ENCODE results near the gene SLC39A11.

Gene SLC39A11

DNA sequence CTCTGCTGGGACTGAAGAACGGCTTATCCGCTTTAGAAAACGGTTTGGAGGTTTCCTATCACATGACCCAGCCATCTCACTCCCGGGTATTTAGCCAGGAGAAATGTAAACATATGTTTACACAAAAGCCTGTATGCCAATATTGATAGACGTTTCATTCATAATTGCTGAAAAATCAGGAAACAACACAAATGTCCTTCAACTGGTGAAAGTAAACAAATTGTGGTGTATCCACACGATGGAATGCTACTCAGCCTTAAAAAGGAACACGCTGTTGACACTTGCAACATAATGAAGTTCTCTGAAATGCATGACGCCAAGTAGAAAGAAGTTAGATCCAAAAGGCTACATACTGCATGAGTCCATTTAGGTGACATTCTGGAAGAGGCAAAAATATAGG lies 157.6 kb downstream of the SLC39A11 start:
- in situ Hi-C loops (cut with HindIII; ENCODE audit: low sequenced_read_pairs): no loop called here
- no peak for DNase-seq (ENCODE audit: low read depth, low spot score)
- H3K4me3 ChIP-seq (ENCODE audit: low read depth, low read length): no peak overlapping the region
- TF ChIP-seq, protein P1, sequence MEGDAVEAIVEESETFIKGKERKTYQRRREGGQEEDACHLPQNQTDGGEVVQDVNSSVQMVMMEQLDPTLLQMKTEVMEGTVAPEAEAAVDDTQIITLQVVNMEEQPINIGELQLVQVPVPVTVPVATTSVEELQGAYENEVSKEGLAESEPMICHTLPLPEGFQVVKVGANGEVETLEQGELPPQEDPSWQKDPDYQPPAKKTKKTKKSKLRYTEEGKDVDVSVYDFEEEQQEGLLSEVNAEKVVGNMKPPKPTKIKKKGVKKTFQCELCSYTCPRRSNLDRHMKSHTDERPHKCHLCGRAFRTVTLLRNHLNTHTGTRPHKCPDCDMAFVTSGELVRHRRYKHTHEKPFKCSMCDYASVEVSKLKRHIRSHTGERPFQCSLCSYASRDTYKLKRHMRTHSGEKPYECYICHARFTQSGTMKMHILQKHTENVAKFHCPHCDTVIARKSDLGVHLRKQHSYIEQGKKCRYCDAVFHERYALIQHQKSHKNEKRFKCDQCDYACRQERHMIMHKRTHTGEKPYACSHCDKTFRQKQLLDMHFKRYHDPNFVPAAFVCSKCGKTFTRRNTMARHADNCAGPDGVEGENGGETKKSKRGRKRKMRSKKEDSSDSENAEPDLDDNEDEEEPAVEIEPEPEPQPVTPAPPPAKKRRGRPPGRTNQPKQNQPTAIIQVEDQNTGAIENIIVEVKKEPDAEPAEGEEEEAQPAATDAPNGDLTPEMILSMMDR (IDR thresholded peaks at IDR 0.05; ENCODE audit: low read depth, low read length): no peak

DNA sequence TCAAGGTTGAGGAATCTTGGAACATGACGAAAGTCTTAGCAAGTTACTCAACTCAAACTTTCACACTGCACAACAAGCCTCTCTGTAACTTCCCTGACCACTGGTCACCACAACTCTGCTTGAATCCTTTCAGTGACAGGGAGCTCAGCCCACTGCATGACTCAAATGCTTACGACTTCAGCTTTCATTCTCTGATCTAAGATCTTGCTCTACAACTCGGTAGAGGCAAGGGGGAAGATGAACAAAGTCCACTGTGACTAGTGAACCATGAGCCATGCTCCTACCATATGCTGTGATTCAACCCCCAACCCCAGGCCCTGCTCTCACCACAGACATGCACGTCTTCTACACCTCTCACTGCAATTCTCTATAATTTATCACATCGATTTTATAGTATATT lies 160.9 kb downstream of the SLC39A11 start:
- DNase-seq (ENCODE audit: low read depth, low spot score): no peak
- no peak overlapping the region for H3K4me3 ChIP-seq (ENCODE audit: low read depth, low read length)
- TF ChIP-seq, protein P1 (IDR thresholded peaks at IDR 0.05; ENCODE audit: low read depth, low read length): no peak
- in situ Hi-C loops (cut with HindIII; ENCODE audit: low sequenced_read_pairs): no loop called here

DNA sequence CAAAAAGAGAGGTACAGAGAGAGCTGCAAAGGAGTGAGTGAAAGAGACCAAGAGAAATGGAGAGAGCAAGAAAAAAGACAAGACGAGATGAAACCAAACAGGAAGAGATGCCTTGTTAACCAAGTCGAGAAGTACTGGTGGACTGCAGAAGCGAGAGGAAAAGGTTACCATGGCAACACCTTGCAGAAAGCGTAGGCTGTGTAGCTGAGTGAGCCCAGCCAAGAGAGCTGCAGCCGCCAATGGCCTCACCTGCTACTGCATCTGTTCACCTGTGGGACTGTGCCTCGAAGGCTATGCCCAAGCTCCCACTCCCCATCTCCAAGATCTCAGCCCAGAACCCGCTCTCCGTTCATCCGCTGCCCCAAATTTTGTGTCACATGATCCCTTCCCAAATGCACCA lies 161.3 kb downstream of the SLC39A11 start:
- in situ Hi-C loops (cut with HindIII; ENCODE audit: low sequenced_read_pairs): no loop called here
- no peak overlapping the region for H3K4me3 ChIP-seq (ENCODE audit: low read depth, low read length)
- TF ChIP-seq, protein P1 (IDR thresholded peaks at IDR 0.05; ENCODE audit: low read depth, low read length): no peak
- no peak for DNase-seq (ENCODE audit: low read depth, low spot score)

DNA sequence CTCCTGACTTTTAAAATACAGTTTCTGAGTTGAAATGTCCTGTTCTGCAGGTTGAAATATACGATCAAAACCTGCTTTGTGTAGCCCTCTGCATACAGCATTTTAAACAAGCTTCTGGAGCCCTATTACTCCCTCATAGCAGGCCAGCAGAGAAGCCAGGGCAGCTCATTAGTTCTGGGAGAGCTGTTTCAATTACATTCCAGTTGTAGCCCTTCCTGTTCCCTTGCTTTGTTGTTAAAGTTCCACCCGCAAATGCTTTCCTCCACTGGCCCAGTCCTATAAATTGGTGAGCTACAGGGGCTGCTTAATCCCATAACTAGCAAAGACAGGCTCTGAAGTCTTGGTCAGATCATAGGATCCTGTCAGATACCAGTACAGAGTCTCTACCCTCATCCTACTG lies 162.5 kb downstream of the SLC39A11 start:
- DNase-seq (ENCODE audit: low read depth, low spot score): no peak
- H3K4me3 ChIP-seq (ENCODE audit: low read depth, low read length): no peak overlapping the region
- TF ChIP-seq, protein P1 (IDR thresholded peaks at IDR 0.05; ENCODE audit: low read depth, low read length): no peak
- in situ Hi-C loops (cut with HindIII; ENCODE audit: low sequenced_read_pairs): no loop called here

DNA sequence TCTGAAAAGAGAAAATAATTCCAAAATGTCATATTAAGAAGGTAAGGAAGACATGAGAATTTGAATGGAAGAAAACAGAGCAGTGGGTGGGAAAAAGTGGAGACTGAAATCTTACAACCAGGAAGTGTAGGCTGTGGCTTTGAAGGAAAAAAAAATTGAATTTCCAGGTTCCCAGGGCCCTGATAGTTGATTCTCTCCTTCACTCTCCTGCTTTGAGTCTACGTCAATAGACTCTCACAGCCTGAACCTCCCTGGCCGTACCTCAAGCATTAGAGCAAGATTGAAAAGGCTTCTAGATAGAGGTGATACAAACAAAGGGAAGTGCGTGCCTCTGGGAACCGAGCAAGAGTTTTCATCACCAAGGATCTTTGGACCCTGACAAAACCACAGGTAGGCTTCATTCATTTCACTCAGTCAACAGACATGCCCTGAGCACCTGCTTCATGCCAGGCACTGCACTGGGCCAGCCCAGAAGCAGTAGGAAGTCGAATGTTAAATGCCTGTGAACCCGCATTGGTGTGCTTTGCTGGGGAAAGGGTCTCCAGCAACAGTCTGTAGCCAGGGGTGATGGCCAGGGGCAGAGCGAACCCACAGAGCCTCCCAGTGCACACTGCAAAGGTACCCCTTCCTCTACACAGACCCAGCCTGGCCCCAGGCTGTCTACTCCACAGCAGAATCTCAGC lies 163.9 kb downstream of the SLC39A11 start:
- in situ Hi-C loops (cut with HindIII; ENCODE audit: low sequenced_read_pairs): no loop called here
- H3K4me3 ChIP-seq (ENCODE audit: low read depth, low read length): no peak overlapping the region
- TF ChIP-seq, protein P1 (IDR thresholded peaks at IDR 0.05; ENCODE audit: low read depth, low read length): no peak
- DNase-seq (ENCODE audit: low read depth, low spot score): no peak

DNA sequence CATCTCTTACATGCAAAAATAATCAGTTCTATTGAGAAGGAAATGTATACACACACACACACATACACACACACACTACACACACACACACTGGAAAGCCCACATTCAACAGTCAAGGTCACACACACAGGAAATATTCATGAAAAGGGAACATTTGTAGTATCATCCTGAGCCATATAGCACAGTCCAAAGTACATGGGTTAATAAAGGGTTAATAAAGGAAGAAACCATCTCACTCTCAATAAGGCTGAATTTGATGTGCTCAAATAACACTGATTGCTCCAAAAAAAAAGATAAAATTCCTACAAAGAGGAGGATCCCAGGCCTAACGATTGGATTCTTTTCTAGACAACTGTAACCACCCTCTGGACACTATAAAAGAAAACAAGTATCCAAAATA lies 164.7 kb downstream of the SLC39A11 start:
- DNase-seq (ENCODE audit: low read depth, low spot score): no peak
- TF ChIP-seq, protein P1 (IDR thresholded peaks at IDR 0.05; ENCODE audit: low read depth, low read length): no peak
- H3K4me3 ChIP-seq (ENCODE audit: low read depth, low read length): no peak overlapping the region
- in situ Hi-C loops (cut with HindIII; ENCODE audit: low sequenced_read_pairs): no loop called here

Data from astrocyte of the spinal cord (primary cell).